HG03342 (cell line): ENCODE measurements around the gene GBA2.

Experiments used
- ATAC-seq: cut with Tn5 transposase; IDR thresholded peaks from one replicate; pipeline ENCODE4 v1.9.1; 2021; ENCODE audit warnings: mild to moderate bottlenecking, moderate library complexity; ENCODE audit not compliant: unreplicated experiment

Gene GBA2

GRCh38 chr9:35748858-35749514 is at the start of gene GBA2, which contains the start of gene RGP1:
Gene GBA2, minus strand, starts transcription at chr9:35749228. Its CDS starts 524 bp downstream, at chr9:35748704.
Gene RGP1, plus strand, starts transcription at chr9:35749287. Its CDS starts 469 bp downstream, at chr9:35749756.
- ATAC-seq: peak; percentile 73

GRCh38 chr9:35797311-35798109 is 48.5 kb upstream of the GBA2 start:
- ATAC-seq: no peak

GRCh38 chr9:35795695-35796094 is 46.7 kb upstream of the GBA2 start:
- no peak for ATAC-seq

GRCh38 chr9:35793461-35793860 is 44.4 kb upstream of the GBA2 start:
- ATAC-seq: no peak

- ATAC-seq: no peak
Observed at GRCh38 chr9:35792826-35793225, 43.8 kb upstream of the GBA2 start.

- no peak for ATAC-seq
Observed at GRCh38 chr9:35792024-35792813, 43.2 kb upstream of the GBA2 start.

- ATAC-seq: no peak
Observed at GRCh38 chr9:35791297-35791921, 42.4 kb upstream of the GBA2 start, which contains the start of gene NPR2. Gene NPR2, plus strand, starts transcription at chr9:35791591. Its CDS starts 818 bp downstream, at chr9:35792409.

GRCh38 chr9:35790385-35791296 is 41.6 kb upstream of the GBA2 start:
- no peak for ATAC-seq

GRCh38 chr9:35790025-35790384 is 41.0 kb upstream of the GBA2 start:
- ATAC-seq: no peak

GRCh38 chr9:35789541-35789940 is 40.5 kb upstream of the GBA2 start:
- ATAC-seq: no peak

GRCh38 chr9:35783418-35783817 is 34.4 kb upstream of the GBA2 start:
- ATAC-seq: no peak

GRCh38 chr9:35781066-35781465 is 32.0 kb upstream of the GBA2 start:
- no peak for ATAC-seq

- no peak for ATAC-seq
Observed at GRCh38 chr9:35778496-35778895, 29.5 kb upstream of the GBA2 start.

- ATAC-seq: no peak
Observed at GRCh38 chr9:35776018-35776417, 27.0 kb upstream of the GBA2 start.

GRCh38 chr9:35774907-35775635 is 26.0 kb upstream of the GBA2 start:
- ATAC-seq: no peak

GRCh38 chr9:35771943-35772342 is 22.9 kb upstream of the GBA2 start:
- ATAC-seq: no peak

GRCh38 chr9:35771534-35771933 is 22.5 kb upstream of the GBA2 start:
- ATAC-seq: no peak

- no peak for ATAC-seq
Observed at GRCh38 chr9:35771075-35771433, 22.0 kb upstream of the GBA2 start.

GRCh38 chr9:35769763-35770162 is 20.7 kb upstream of the GBA2 start:
- no peak for ATAC-seq
